ENCODE measurements around the gene SEPTIN10. TPM values are rescaled to one million over a fixed set of nuclear protein-coding genes. Genes with fewer than 3 reads are reported as not detected.

SEPTIN10 gene
- total RNA-seq, 1 donor from 2014 or later = 90.8 TPM

DNA sequence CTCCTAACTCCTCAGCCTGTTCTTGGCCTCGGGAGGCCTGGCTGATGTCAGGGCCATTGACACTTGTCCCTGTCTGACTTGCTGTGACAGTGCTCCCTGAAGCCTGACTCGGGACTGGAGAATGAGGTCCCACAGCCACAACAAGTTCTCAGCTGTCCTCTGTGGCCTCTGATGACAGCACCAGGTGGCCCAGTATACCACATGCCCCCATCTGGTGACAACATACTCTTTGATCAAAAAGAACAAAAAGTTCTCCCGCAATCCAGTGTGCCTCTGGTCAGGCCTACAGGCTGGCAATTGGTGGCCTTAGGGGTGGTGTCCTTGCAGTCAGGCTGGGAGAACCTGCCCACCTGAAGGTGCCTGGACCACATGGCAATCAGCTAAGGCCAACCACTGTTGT lies 102.6 kb downstream of the SEPTIN10 start:
- Mint-ChIP-seq H3K27me3 (ENCODE audit: low read depth, unreplicated experiment) (peaks cover 27% of the 10 kb centered on the region), H3K4me3 (ENCODE audit: unreplicated experiment) (no peak overlapping the region), H3K27ac (ENCODE audit: unreplicated experiment) (no peak overlapping the region), H3K9me3 (ENCODE audit: unreplicated experiment) (no peaks in the 10 kb centered on the region), H3K36me3 (ENCODE audit: low read depth, unreplicated experiment) (peaks cover 3% of the 10 kb centered on the region), H3K4me1 (ENCODE audit: low read depth, unreplicated experiment) (no peaks in the 10 kb centered on the region)
- DNase-seq (ENCODE audit: low read depth) (no peak), FAIRE-seq (no peak)
- H3K79me2 ChIP-seq (ENCODE audit: insufficient read depth, low read length) = no peaks in the 10 kb centered on the region
- no peaks in the 10 kb centered on the region for H3K27me3 ChIP-seq (ENCODE audit: insufficient read depth, low read length)
- peaks cover 10% of the 10 kb centered on the region for H3K4me1 ChIP-seq (ENCODE audit: insufficient read depth, low read length)
- TF ChIP-seq, protein P1, sequence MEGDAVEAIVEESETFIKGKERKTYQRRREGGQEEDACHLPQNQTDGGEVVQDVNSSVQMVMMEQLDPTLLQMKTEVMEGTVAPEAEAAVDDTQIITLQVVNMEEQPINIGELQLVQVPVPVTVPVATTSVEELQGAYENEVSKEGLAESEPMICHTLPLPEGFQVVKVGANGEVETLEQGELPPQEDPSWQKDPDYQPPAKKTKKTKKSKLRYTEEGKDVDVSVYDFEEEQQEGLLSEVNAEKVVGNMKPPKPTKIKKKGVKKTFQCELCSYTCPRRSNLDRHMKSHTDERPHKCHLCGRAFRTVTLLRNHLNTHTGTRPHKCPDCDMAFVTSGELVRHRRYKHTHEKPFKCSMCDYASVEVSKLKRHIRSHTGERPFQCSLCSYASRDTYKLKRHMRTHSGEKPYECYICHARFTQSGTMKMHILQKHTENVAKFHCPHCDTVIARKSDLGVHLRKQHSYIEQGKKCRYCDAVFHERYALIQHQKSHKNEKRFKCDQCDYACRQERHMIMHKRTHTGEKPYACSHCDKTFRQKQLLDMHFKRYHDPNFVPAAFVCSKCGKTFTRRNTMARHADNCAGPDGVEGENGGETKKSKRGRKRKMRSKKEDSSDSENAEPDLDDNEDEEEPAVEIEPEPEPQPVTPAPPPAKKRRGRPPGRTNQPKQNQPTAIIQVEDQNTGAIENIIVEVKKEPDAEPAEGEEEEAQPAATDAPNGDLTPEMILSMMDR (IDR thresholded peaks at IDR 0.05; ENCODE audit: insufficient read depth, low read depth, low read length) = no peak
- TF ChIP-seq EZH2 (IDR thresholded peaks at IDR 0.05; ENCODE audit: insufficient read depth, low read length) = no peak
- H3K4me3 ChIP-seq (ENCODE audit: insufficient read depth, low read depth, low read length) = no peak overlapping the region
- H3K36me3 ChIP-seq (ENCODE audit: insufficient read depth, low read length) = no peaks in the 10 kb centered on the region
- no peaks in the 10 kb centered on the region for H4K20me1 ChIP-seq (ENCODE audit: insufficient read depth, low read length)
- no peaks in the 10 kb centered on the region for H3K9me3 ChIP-seq (ENCODE audit: insufficient read depth, low read depth, low read length)
- H2AFZ ChIP-seq (ENCODE audit: low read depth, low read length) = no peak overlapping the region
- H3K4me2 ChIP-seq (ENCODE audit: low read length) = no peak overlapping the region
- no peak overlapping the region for H3K9ac ChIP-seq (ENCODE audit: low read length)
- no peak overlapping the region for H3K27ac ChIP-seq (ENCODE audit: low read depth, low read length)

GRCh38 chr2:109510136-109511028 lies 103.4 kb downstream of the SEPTIN10 start:
- DNase-seq (ENCODE audit: low read depth) (peak; percentile 26), FAIRE-seq (peak; percentile 52)
- no peak overlapping the region for H3K4me2 ChIP-seq (ENCODE audit: low read length)
- no peaks in the 10 kb centered on the region for H4K20me1 ChIP-seq (ENCODE audit: insufficient read depth, low read length)
- no peak overlapping the region for H3K27ac ChIP-seq (ENCODE audit: low read depth, low read length)
- H3K27ac Mint-ChIP-seq (ENCODE audit: unreplicated experiment) = peak overlapping the region; percentile 23
- no peak overlapping the region for H3K9ac ChIP-seq (ENCODE audit: low read length)
- no peak overlapping the region for H3K4me3 ChIP-seq (ENCODE audit: insufficient read depth, low read depth, low read length)
- H3K27me3 Mint-ChIP-seq (ENCODE audit: low read depth, unreplicated experiment) = peaks cover 29% of the 10 kb centered on the region
- peaks cover 7% of the 10 kb centered on the region for H3K9me3 ChIP-seq (ENCODE audit: insufficient read depth, low read depth, low read length)
- no peak overlapping the region for H2AFZ ChIP-seq (ENCODE audit: low read depth, low read length)
- H3K4me1 ChIP-seq (ENCODE audit: insufficient read depth, low read length) = peaks cover 10% of the 10 kb centered on the region
- H3K36me3 Mint-ChIP-seq (ENCODE audit: low read depth, unreplicated experiment) = peaks cover 3% of the 10 kb centered on the region
- H3K4me1 Mint-ChIP-seq (ENCODE audit: low read depth, unreplicated experiment) = no peaks in the 10 kb centered on the region
- TF ChIP-seq, protein P1 (IDR thresholded peaks at IDR 0.05; ENCODE audit: insufficient read depth, low read depth, low read length) = peak; percentile 92
- no peak for TF ChIP-seq EZH2 (IDR thresholded peaks at IDR 0.05; ENCODE audit: insufficient read depth, low read length)
- H3K4me3 Mint-ChIP-seq (ENCODE audit: unreplicated experiment) = no peak overlapping the region
- no peaks in the 10 kb centered on the region for H3K36me3 ChIP-seq (ENCODE audit: insufficient read depth, low read length)
- no peaks in the 10 kb centered on the region for H3K79me2 ChIP-seq (ENCODE audit: insufficient read depth, low read length)
- no peaks in the 10 kb centered on the region for H3K9me3 Mint-ChIP-seq (ENCODE audit: unreplicated experiment)
- H3K27me3 ChIP-seq (ENCODE audit: insufficient read depth, low read length) = no peaks in the 10 kb centered on the region

GRCh38 chr2:109508556-109508955 lies 105.2 kb downstream of the SEPTIN10 start:
- H3K79me2 ChIP-seq (ENCODE audit: insufficient read depth, low read length) = no peaks in the 10 kb centered on the region
- no peaks in the 10 kb centered on the region for H4K20me1 ChIP-seq (ENCODE audit: insufficient read depth, low read length)
- Mint-ChIP-seq H3K36me3 (ENCODE audit: low read depth, unreplicated experiment) (peaks cover 10% of the 10 kb centered on the region), H3K4me3 (ENCODE audit: unreplicated experiment) (no peak overlapping the region), H3K27ac (ENCODE audit: unreplicated experiment) (no peak overlapping the region), H3K27me3 (ENCODE audit: low read depth, unreplicated experiment) (peaks cover 32% of the 10 kb centered on the region), H3K4me1 (ENCODE audit: low read depth, unreplicated experiment) (no peaks in the 10 kb centered on the region), H3K9me3 (ENCODE audit: unreplicated experiment) (no peaks in the 10 kb centered on the region)
- no peak overlapping the region for H2AFZ ChIP-seq (ENCODE audit: low read depth, low read length)
- H3K36me3 ChIP-seq (ENCODE audit: insufficient read depth, low read length) = no peaks in the 10 kb centered on the region
- no peak for FAIRE-seq
- TF ChIP-seq EZH2 (IDR thresholded peaks at IDR 0.05; ENCODE audit: insufficient read depth, low read length) = no peak
- TF ChIP-seq, protein P1 (IDR thresholded peaks at IDR 0.05; ENCODE audit: insufficient read depth, low read depth, low read length) = no peak
- DNase-seq (ENCODE audit: low read depth) = no peak
- no peak overlapping the region for H3K4me2 ChIP-seq (ENCODE audit: low read length)
- H3K27me3 ChIP-seq (ENCODE audit: insufficient read depth, low read length) = no peaks in the 10 kb centered on the region
- no peak overlapping the region for H3K27ac ChIP-seq (ENCODE audit: low read depth, low read length)
- H3K4me1 ChIP-seq (ENCODE audit: insufficient read depth, low read length) = no peaks in the 10 kb centered on the region
- H3K9ac ChIP-seq (ENCODE audit: low read length) = no peak overlapping the region
- peaks cover 7% of the 10 kb centered on the region for H3K9me3 ChIP-seq (ENCODE audit: insufficient read depth, low read depth, low read length)
- no peak overlapping the region for H3K4me3 ChIP-seq (ENCODE audit: insufficient read depth, low read depth, low read length)

Data from astrocyte (in vitro differentiated cells and primary cell).